H54 (cell line): ENCODE data around the gene MDP1.
"Not testable (repeated sequence)": the region's sequence is repeated elsewhere in the genome, so short reads cannot be mapped to it uniquely, and the experiment has no call there.

Source experiments
- DNase-seq: peaks from one replicate; pipeline ENCODE4 v3.0.0; 2011; ENCODE audit warnings: low spot score, mixed read lengths; ENCODE audit not compliant: insufficient read length
- FAIRE-seq: peaks from 3 replicates; lab custom pipeline; 2011; peaks lifted over from hg19 to GRCh38; lab: Jason Lieb, UNC
- POLR2A ChIP-seq: IDR thresholded peaks from 2 replicates; pipeline ENCODE4 v1.6.1; 2011; ENCODE audit warnings: low read depth, mild to moderate bottlenecking, low read length

The MDP1 gene

DNA sequence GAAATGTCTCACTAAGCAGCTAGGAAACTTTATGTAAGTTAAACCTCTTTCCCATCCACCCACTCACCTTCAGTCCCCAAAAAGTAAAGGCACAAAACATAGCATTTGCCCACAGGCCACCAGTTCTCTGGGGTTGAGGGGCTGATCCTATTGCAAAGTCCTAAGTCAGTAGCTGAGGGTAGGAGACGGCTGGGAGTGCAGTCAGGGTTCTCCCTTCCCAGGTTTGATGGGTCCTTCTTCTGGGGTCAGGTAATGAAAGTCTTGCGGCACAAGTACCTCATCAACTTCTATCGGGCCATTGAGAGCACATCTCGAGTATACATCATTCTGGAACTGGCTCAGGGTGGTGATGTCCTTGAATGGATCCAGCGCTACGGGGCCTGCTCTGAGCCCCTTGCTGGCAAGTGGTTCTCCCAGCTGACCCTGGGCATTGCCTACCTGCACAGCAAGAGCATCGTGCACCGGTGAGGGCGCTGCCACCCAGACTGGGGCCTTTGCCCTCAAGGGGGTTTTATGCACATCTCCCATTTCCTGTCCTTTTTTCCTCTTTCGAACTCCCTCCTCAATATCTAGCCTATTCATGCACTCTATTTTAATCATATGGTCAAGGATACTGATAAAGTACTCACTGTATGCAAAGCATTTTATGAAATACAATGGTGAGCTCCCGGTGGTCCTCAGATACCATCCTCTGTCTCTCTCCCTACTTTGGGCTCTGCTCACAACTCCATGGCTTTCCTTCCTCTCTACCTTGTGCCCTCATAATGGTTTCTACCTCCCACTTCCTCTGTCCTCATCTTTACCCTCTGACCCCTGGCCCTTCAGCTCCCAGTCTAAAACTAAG, 9.4 kb downstream of the MDP1 start:
- FAIRE-seq: no peak
- no peak for DNase-seq
- no peak for TF ChIP-seq POLR2A

DNA sequence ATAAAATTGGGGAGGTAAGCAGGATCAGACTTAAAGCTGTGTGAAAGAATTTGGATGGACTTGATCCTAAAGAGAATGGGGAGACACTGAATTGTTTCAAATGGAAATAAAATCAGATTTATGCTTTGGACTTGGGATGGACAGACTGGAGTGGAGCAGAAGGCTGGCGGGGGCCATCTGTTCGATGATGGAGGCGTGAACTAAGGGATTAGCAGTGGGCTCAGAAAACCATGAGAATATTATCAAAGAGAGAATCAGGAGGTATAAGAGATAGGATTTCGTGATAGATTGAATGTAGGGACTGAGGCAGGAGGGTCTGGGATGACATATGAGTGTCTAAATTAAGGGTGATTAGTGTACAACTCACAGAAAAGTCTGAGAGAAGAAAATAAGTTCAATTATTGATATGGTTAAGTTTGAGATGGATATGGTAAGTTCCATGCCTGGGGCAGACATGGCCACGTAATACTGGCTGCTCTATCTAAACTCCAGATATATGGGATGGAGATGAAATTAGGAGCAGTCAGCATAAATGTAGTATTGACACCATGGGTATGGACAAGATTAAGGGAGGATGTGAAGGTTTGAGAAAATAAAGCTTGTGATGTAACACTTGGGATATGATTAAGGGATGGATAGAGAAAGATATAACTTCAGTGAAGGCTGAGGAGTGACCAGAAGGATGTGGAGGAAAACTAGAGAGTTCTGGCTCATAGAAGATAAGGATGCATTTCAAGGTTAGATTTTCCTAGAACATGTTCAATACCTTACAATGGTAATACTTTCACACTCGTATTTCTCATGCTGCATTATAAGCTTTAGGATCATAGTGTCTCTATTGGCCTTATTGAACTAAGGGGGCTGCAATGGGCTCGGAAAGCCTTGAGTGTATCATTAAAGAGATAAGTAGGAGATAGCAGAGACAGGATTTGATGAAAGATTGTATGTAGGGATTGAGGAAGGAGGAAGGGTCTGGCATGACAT, 11.4 kb downstream of the MDP1 start:
- no peak for DNase-seq
- TF ChIP-seq POLR2A: no peak
- no peak for FAIRE-seq

DNA sequence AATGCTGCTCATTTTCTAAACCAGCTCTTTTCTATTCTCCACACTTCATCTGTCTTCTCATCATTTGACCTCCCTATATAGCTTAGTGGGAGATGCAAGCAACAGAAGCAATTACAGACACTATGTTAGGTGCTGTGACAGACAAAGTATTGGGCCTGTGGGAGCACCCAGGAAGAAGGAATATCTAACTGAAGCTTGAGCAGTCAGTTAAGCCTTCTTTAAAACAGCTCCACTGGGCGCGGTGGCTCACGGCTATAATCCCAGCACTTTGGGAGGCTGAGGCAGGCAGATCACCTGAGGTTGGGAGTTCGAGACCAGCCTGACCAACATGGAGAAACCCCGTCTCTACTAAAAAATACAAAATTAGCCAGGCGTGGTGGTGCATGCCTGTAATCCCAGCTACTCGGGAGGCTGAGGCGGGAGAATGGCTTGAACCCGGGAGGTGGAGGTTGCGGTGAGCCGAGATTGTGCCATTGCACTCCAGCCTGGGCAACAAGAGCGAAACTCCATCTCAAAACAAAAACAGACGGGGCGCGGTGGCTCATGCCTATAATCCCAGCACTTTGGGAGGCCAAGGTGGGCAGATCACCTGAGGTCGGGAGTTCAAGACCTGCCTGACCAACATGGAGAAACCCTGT, 12.5 kb downstream of the MDP1 start:
- not testable (repeated sequence) for FAIRE-seq

DNA sequence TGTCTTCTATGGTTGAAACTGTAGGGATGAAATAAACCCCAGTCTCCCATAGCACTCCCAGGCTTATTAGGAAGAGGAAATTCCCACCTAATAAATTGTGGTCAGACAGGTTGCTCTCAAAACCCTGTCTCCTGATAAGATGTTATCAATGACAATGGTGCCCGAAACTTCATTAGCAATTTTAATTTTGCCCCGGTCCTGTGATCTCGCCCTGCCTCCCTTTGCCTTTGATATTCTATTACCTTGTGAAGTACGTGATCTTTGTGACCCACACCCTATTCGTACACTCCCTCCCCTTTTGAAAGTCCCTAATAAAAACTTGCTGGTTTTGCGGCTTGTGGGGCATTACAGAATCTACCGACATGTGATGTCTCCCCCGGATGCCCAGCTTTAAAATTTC, 13.3 kb downstream of the MDP1 start:
- not testable (repeated sequence) for DNase-seq, FAIRE-seq

More for the DNA sequence above, 12.5 kb downstream of the MDP1 start:
- DNase-seq: not testable (repeated sequence)

DNA sequence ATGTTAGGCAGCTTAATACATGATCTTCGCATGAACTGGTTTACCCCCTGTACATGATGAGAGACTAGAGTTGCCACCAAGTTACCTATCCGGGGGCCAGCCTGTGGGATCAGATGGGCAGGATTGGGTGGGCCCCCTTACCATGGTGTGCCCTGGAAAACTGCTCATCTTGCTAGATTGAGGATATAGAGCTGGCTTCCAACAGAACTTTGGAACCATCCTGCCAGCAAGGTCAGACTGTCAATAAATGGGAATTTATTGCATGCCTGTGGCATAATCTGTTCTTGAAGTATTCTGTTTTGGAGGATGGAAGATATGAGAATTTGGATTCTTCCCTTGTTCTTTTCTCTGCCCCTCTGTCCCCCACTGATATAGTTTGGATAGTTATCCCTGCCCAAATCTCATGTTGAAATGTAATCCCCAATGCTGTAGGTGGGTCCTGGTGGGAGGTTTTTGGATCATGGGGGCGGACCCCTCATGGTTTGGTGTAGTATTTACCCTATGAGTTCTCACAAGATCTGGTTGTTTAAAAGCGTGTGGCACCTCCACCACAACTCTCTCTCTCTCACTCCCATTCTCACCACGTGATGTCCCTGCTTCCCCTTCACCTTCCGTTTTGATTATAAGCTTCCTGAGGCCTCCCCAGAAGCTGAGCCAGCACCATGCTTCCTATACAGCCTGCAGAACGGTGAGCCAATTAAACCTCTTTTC, 16.9 kb downstream of the MDP1 start:
- FAIRE-seq: no peak
- no peak for DNase-seq
- no peak for TF ChIP-seq POLR2A

DNA sequence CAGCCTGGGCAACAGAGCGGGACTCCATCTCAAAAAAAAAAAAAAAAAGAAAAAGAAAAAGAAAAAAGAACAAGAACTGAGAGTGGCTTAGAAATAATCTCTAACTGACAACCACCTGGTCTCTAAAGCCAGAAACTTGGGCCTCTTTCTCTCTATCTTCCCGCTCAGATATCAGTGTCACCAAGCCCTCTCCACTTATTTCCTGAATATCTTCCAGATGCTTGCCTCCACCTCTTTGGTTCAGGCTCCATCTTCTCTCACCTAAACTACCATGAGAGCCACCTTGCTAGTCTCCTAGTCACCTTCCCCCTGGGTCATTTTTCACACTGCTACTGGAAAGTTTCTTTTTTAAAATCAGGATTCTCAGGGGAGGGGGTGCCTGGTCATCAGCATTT, 18.8 kb downstream of the MDP1 start:
- DNase-seq (no peak), FAIRE-seq (no peak)
- TF ChIP-seq POLR2A: no peak

DNA sequence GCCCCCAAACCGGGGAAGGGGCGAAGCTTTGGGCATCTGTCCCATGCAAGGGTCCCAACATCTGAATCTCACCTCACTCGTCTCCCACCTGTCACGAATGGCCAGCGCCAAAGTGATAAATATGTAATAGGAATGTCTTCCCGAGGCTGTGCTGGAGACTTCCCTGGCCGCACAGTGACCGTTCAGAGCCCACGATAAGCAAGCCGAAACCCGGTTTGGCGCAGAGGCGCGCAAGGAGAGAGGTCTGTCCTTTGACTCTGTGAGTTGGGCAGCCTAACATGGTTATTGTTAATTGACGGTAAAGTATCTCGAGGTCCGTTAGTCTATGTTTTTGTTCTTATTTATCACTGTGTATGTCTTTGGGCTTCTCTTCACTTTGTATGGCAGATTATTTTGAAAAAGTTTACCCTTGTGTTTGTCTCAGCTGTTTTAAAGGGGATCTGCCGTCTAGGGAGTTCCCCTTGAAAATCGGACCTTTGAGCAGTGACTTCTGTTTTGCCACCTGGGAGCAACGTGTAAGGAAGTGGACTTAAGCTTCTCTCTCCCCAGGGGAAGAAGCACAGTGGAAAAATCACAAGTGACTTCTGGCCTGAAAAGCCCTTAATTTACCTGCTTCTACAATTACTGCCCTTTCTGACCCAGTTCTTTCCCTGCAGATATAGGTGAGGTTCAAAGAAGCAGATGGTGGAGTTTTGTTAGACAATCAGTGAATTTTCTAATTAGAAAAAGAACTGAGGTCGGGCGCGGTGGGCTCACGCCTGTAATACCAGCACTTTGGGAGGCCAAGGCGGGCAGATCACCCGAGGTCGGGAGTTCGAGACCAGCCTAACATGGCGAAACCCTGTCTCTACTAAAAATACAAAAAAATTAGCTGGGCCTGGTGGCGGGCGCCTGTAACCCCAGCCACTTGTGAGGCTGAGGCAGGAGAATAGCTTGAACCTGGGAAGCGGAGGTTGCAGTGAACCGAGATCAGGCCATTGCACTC, 19.5 kb downstream of the MDP1 start:
- FAIRE-seq: no peak
- no peak for DNase-seq
- TF ChIP-seq POLR2A: no peak

DNA sequence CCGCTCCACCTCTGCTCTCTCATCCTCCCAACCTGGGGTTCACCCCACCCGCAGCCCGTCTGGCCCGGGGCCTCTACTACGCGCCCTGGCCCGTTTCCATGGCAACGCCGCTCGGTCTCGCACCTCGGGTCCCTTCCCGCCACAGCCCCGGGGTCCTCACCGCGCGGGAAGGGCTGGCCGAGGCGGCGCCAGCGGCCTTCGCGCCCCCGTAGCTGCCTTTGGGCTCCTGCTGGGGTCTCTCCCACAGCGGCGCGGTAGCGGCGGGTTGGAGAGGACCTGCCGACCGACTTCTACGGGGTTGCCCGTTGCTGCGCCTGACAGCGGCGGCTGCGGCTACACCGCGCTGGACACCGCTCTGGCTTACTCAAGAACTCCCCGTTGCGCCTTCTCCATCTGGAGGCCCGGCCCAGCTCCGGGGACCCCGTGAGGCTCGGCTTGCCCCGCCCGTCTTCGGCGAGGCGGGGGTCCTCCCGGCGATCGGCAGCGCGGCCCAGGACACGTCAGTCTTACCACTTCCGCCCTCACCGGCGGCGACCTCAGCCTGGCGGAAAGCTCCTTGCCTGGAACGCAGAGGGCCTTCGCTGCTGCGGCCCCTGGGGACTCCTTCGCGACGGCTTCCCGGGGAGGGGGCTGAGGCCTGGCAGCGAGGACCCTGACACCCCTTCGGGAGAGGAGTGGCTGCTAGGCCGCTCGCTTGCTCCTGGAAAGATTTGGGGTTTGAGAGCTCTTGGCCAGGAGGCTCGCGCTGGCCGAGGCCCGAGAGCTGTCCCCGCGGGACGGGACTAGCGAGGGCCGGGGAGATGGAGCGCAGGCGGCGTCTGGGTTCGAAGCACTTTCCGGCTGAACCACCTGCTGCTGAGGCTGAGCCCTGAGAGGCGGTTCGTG, 20.4 kb downstream of the MDP1 start, which contains the start of gene TM9SF1:
Gene TM9SF1, minus strand, starts transcription at position 256 of the 885 bp plus-strand sequence. CDS start 422 bp downstream, outside the sequence.
- peak; percentile 71 for TF ChIP-seq POLR2A
- FAIRE-seq: no peak
- DNase-seq: peak; percentile 73

DNA sequence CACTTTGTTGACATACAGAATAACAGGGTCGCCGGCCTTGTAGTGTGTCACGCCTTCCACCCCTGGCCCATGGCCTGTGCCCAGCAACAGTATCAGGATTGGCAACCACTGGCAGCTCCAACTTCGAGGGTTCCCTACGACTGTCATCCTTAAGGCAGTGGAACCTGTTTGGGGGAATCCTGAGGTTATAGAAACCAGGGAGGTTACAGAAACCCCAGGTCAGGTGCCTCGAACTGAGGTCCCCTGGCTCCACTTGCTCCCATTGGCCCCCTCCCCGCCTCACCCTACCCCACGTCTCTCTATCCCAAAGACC, 21.0 kb downstream of the MDP1 start:
- FAIRE-seq: no peak
- DNase-seq: no peak
- TF ChIP-seq POLR2A: no peak

DNA sequence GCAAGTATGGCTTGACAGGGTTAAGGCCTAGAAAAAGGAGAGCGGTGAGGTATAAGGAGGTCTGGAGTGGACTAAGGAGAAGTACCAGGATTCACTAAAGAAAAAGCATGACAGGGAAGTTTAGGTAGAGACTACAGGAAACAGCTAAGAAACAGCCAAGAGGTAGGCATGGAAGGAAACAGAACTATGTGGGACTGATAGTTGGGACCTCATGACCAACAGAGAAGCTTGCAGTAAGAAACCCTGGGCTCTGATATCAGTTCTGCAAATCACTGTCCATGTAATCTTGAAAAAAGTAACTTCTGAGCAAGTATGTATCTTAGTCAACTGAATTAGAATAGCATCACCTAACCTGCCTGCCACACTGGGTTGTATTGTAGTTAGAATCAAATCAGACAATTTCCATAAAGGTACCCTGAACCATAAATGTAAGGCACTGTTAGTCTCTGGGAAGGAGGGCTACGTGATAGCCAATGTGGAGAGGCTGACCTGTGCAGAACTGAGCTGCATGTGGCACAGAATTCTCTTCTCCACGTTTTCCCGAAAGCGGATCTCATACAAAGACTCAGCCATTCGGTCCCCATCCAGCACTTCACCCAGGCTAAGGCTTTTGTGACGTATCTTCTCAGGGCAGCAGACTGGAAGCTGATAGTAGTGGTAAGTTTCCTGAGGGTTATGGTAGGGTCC, 21.5 kb downstream of the MDP1 start:
- FAIRE-seq (no peak), DNase-seq (no peak)
- no peak for TF ChIP-seq POLR2A

DNA sequence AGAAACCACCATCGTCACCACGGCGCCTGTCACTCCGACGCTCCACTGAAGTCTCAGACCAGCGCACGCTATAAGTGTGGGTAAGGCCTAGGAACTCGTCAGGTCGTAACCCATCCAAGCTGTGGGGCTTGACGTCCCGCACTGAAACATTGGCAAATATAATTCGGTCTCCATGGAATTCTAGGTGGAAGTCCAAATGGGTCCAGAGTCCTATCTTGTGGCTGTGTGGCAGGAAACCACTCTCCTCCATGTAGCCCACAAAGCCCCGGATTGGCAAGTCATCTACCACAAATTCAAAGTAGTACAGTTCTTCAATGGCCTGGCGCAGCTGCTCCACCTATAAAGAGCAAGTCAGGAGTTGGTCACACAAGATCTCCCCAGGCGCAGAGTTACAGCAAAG, 22.9 kb downstream of the MDP1 start:
- FAIRE-seq: no peak
- no peak for DNase-seq
- no peak for TF ChIP-seq POLR2A
